HL-60 (cell line): ENCODE measurements around the gene OR10J4.

Experiments
- DNase-seq, 2 experiments: peaks; one replicate each; pipeline ENCODE4 v3.0.0-alpha.2; 2010 to 2020; ENCODE audit warnings: low read depth in 1 of 2, low spot score in 1 of 2
- H3K27ac ChIP-seq: fragments of 250-450 bp; sonication (Bioruptor Pico); replicated peaks from 2 replicates; pipeline ENCODE4 v1.5.1; 2020; ENCODE audit warnings: mild to moderate bottlenecking, moderate library complexity
- H3K27me3 ChIP-seq: fragments of 250-450 bp; sonication (Bioruptor Pico); 2 replicates; pipeline ENCODE4 v1.5.1; 2021; ENCODE audit warnings: mild to moderate bottlenecking, moderate library complexity; ENCODE audit not compliant: insufficient read depth, poor library complexity, severe bottlenecking
- H3K4me3 ChIP-seq: replicated peaks from 2 replicates; pipeline ENCODE4 v1.5.1; 2011; ENCODE audit warnings: mild to moderate bottlenecking, control low read depth, low read length; ENCODE audit not compliant: insufficient read depth
- GABPA ChIP-seq: IDR thresholded peaks from 2 replicates; pipeline ENCODE4 v1.6.1; 2012; ENCODE audit warnings: low read depth
- POLR2AphosphoS5 ChIP-seq: IDR thresholded peaks from 2 replicates; pipeline ENCODE4 v1.6.1; 2012; ENCODE audit warnings: low read depth
- SPI1 ChIP-seq: IDR thresholded peaks from 2 replicates; pipeline ENCODE4 v1.6.1; 2012; ENCODE audit warnings: low read depth, mild to moderate bottlenecking, borderline replicate concordance
- TF ChIP-seq, protein P1 (sequence below): IDR thresholded peaks from one replicate; pipeline ENCODE4 v1.5.1; 2011; ENCODE audit warnings: low read length, control low read depth, inconsistent platforms; ENCODE audit not compliant: insufficient read depth
- TF ChIP-seq, protein P2 (sequence below): IDR thresholded peaks from 2 replicates; pipeline ENCODE4 v1.6.1; 2012; ENCODE audit warnings: low read depth; ENCODE audit not compliant: insufficient replicate concordance

The OR10J4 gene

DNA sequence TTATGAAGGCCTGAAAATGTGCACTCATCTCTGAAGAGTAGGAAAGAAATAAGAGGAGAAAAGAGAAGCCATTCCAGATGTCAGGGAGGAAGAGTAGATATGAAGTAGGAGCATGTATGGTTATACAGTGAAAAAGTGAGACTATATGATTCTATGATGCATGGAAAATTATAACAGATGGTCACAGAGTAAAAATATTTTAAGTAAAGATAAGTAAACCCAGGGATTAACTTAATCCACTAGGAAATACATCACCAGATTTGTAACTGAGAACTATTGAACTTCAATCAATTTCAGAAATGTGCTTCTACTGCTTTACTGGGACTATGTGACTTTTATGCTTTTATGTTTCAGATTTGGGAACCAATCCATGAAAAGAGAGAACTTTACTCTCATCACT is 7.4 kb downstream of the OR10J4 start, which contains the start of gene OR10J1:
Gene OR10J1 (plus strand): TSS at position 301 of the 400 bp plus-strand sequence. CDS start 70 bp downstream, at position 371.
- no peak within 1 kb of the TSS for H3K4me3 ChIP-seq
- no peak for DNase-seq
- no peaks in the 10 kb centered on the region for H3K27me3 ChIP-seq
- TF ChIP-seq POLR2AphosphoS5, result no peak
- TF ChIP-seq, protein P1, sequence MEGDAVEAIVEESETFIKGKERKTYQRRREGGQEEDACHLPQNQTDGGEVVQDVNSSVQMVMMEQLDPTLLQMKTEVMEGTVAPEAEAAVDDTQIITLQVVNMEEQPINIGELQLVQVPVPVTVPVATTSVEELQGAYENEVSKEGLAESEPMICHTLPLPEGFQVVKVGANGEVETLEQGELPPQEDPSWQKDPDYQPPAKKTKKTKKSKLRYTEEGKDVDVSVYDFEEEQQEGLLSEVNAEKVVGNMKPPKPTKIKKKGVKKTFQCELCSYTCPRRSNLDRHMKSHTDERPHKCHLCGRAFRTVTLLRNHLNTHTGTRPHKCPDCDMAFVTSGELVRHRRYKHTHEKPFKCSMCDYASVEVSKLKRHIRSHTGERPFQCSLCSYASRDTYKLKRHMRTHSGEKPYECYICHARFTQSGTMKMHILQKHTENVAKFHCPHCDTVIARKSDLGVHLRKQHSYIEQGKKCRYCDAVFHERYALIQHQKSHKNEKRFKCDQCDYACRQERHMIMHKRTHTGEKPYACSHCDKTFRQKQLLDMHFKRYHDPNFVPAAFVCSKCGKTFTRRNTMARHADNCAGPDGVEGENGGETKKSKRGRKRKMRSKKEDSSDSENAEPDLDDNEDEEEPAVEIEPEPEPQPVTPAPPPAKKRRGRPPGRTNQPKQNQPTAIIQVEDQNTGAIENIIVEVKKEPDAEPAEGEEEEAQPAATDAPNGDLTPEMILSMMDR, result no peak
- no peak for TF ChIP-seq SPI1
- TF ChIP-seq GABPA, result no peak
- TF ChIP-seq, protein P2, sequence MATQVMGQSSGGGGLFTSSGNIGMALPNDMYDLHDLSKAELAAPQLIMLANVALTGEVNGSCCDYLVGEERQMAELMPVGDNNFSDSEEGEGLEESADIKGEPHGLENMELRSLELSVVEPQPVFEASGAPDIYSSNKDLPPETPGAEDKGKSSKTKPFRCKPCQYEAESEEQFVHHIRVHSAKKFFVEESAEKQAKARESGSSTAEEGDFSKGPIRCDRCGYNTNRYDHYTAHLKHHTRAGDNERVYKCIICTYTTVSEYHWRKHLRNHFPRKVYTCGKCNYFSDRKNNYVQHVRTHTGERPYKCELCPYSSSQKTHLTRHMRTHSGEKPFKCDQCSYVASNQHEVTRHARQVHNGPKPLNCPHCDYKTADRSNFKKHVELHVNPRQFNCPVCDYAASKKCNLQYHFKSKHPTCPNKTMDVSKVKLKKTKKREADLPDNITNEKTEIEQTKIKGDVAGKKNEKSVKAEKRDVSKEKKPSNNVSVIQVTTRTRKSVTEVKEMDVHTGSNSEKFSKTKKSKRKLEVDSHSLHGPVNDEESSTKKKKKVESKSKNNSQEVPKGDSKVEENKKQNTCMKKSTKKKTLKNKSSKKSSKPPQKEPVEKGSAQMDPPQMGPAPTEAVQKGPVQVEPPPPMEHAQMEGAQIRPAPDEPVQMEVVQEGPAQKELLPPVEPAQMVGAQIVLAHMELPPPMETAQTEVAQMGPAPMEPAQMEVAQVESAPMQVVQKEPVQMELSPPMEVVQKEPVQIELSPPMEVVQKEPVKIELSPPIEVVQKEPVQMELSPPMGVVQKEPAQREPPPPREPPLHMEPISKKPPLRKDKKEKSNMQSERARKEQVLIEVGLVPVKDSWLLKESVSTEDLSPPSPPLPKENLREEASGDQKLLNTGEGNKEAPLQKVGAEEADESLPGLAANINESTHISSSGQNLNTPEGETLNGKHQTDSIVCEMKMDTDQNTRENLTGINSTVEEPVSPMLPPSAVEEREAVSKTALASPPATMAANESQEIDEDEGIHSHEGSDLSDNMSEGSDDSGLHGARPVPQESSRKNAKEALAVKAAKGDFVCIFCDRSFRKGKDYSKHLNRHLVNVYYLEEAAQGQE, result no peak
- no peak within 1 kb of the TSS for H3K27ac ChIP-seq

DNA sequence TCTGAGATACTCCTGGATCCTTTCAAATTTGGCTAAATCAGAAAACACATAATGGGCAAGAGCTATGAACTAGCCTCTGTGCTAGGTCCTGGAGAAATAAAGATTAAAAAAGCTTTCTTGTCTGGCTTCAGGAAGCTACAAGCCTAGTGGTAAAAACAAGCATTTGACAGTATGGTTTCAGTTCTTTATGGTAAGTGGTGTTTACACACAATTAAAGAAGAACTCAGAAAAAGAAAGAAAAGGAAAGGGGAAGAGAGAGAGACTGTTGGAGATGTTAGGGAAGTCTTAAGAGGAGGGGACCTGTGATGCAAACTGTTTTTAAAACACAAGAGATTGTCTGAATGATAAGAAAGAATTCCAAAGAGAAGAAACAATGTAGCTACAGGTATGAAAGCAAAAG is 9.4 kb downstream of the OR10J4 start:
- H3K4me3 ChIP-seq, result no peak overlapping the region
- no peaks in the 10 kb centered on the region for H3K27me3 ChIP-seq
- TF ChIP-seq, protein P1, result no peak
- peak; percentile 24; the same call in 1 of the 2 replicates for TF ChIP-seq SPI1
- TF ChIP-seq GABPA, result no peak
- no peak for TF ChIP-seq POLR2AphosphoS5
- TF ChIP-seq, protein P2, result no peak
- no peak overlapping the region for H3K27ac ChIP-seq
- peak in 1 of 2 experiments; percentile 26 for DNase-seq

DNA sequence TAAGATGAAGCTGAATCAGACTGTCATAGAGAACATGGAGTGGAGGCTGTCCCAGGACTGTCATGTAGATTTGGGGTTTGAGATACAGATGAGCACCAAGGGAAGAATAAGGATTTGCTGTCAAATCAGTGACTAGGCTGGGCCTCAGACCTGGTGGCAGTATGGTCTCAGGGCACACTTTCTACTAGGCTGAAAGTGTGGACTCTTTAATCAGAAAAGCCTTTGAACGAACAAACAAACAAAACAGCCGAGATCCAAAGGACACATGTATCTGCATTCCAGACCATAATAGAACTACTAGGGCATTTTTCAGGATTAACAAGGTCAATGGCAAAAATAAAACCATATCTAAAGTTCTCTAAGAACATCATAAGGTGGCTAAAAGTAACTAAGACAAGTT is 10.4 kb downstream of the OR10J4 start:
- TF ChIP-seq GABPA (no peak), POLR2AphosphoS5 (no peak), SPI1 (no peak)
- TF ChIP-seq, protein P1, result no peak
- TF ChIP-seq, protein P2, result no peak
- no peak overlapping the region for H3K4me3 ChIP-seq
- no peak for DNase-seq
- no peaks in the 10 kb centered on the region for H3K27me3 ChIP-seq
- H3K27ac ChIP-seq, result no peak overlapping the region
